Activated naive CD8-positive, alpha-beta T cell treated with anti-CD3 and anti-CD28 coated beads, Interleukin-2, amount 50 U/mL, for 24 hours (primary cell): ENCODE measurements around the gene GIMAP2.
"Not testable (repeated sequence)": the region's sequence is repeated elsewhere in the genome, so short reads cannot be mapped to it uniquely, and the experiment has no call there.

Experiments used
- ATAC-seq: fragments of 150-1000 bp; cut with Tn5 transposase; one replicate; pipeline ENCODE4 v1.10.0; 2021
- DNase-seq: peaks from one replicate; pipeline ENCODE4 v3.0.0; 2021
- H3K27ac Mint-ChIP-seq: one replicate; pipeline ENCODE4 v1.8.0; 2021; ENCODE audit warnings: mild to moderate bottlenecking, mixed read lengths
- H3K27me3 Mint-ChIP-seq: one replicate; pipeline ENCODE4 v1.8.0; 2021; ENCODE audit warnings: mixed read lengths
- H3K36me3 Mint-ChIP-seq: one replicate; pipeline ENCODE4 v1.8.0; 2021; ENCODE audit warnings: low read depth, mixed read lengths
- H3K4me1 Mint-ChIP-seq: one replicate; pipeline ENCODE4 v1.8.0; 2021; ENCODE audit warnings: mixed read lengths
- H3K4me3 Mint-ChIP-seq: one replicate; pipeline ENCODE4 v1.8.0; 2021; ENCODE audit warnings: mild to moderate bottlenecking, moderate library complexity, mixed read lengths
- H3K9me3 Mint-ChIP-seq: one replicate; pipeline ENCODE4 v1.8.0; 2021; ENCODE audit warnings: mixed read lengths

GIMAP2 gene

DNA sequence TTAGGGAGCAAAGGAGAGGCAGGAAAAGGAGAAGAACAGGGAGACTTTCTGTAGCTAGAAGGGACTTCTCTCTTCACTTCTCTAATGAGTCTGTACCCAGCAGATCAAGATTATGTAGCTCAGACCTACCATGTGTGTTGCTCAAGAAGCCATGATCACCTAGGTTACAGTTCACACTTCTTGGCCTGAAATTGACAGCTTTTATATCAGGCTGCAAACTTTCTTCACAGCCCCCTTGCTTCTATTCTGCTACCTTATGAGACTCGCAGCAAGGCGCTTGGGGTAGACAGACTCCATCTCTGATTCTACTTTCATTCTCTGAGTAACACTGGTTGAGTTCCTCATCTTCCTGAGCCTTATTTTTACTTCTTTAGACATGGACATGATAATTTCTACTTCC lies 19.6 kb upstream of the GIMAP2 start:
- no peaks in the 10 kb centered on the region for H3K27me3 Mint-ChIP-seq
- peaks cover 8% of the 10 kb centered on the region for H3K9me3 Mint-ChIP-seq
- DNase-seq (no peak), ATAC-seq (no peak)
- H3K27ac Mint-ChIP-seq, result peak overlapping the region; percentile 99
- peaks cover 12% of the 10 kb centered on the region for H3K36me3 Mint-ChIP-seq
- H3K4me3 Mint-ChIP-seq, result peak overlapping the region; percentile 66
- peaks cover 93% of the 10 kb centered on the region for H3K4me1 Mint-ChIP-seq

DNA sequence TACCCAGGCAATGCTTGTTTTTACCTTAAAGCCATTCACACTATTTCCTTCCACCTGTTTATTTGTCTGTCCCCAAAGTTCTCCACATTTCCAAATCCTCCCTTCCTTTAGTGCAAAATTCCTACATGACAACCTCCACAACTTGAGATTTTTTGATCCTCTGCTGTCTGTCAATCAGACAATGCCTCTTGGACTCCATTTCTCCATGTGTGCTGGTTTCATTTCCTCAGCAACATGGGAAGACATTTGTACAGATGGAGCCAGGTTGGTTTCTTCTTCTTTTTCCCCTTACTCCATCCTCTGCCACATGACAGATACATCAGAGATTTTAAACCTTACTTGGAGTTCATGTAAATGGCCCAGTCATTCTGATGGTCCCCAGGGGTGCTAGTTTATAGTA lies 19.1 kb upstream of the GIMAP2 start:
- peaks cover 8% of the 10 kb centered on the region for H3K9me3 Mint-ChIP-seq
- no peak for ATAC-seq
- DNase-seq, result no peak
- peak overlapping the region; percentile 99 for H3K27ac Mint-ChIP-seq
- peaks cover 93% of the 10 kb centered on the region for H3K4me1 Mint-ChIP-seq
- H3K36me3 Mint-ChIP-seq, result peaks cover 12% of the 10 kb centered on the region
- peak overlapping the region; percentile 66 for H3K4me3 Mint-ChIP-seq
- H3K27me3 Mint-ChIP-seq, result no peaks in the 10 kb centered on the region

DNA sequence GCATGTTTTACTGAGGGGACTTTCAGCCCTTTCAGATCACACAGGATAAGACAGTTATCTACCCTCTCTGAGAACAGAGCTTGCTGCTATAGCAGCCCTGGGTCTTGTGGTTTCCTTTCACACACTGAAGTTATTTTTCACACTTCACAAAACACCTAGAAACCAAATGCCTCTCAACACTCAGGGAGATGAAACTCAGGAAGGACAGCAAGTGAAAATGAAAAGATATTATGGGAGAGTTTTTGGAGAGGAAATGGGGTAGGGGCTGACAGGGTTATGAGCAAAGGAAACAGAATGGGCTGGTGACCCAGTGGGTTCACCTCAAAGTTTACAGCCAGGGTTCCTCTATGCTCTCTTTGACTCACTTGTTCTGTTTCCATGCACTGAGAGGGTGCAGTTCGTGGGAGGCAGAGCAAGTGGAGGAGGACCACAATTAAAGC lies 17.0 kb upstream of the GIMAP2 start:
- H3K27ac Mint-ChIP-seq, result peak overlapping the region; percentile 99
- ATAC-seq, result peak; percentile 83
- peaks cover 85% of the 10 kb centered on the region for H3K4me1 Mint-ChIP-seq
- no peaks in the 10 kb centered on the region for H3K27me3 Mint-ChIP-seq
- DNase-seq, result peak; percentile 62
- H3K36me3 Mint-ChIP-seq, result peaks cover 24% of the 10 kb centered on the region
- peaks cover 18% of the 10 kb centered on the region for H3K9me3 Mint-ChIP-seq
- peak overlapping the region; percentile 56 for H3K4me3 Mint-ChIP-seq

DNA sequence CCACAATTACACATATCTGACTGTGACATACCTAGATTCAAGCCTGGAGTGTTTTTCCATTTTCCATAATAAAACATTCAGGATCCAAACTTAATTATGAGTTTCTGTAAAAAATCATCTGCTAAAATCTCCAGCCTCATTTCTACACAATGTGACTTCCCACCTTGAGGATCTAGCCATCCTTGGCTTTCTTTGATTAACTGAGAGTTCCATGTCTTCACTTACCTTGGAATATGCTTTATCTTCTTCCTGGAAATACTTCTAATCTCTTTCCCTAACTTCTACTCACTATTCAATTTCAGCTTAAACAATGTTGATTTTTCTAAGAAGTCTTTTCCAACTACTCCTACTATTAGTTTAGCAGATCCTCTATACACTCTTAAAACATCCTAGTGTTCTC lies 16.5 kb upstream of the GIMAP2 start:
- Mint-ChIP-seq H3K4me3 (peak overlapping the region; percentile 16), H3K4me1 (peaks cover 80% of the 10 kb centered on the region), H3K27me3 (no peaks in the 10 kb centered on the region), H3K27ac (peak overlapping the region; percentile 99), H3K9me3 (peaks cover 18% of the 10 kb centered on the region), H3K36me3 (peaks cover 27% of the 10 kb centered on the region)
- DNase-seq (no peak), ATAC-seq (no peak)

DNA sequence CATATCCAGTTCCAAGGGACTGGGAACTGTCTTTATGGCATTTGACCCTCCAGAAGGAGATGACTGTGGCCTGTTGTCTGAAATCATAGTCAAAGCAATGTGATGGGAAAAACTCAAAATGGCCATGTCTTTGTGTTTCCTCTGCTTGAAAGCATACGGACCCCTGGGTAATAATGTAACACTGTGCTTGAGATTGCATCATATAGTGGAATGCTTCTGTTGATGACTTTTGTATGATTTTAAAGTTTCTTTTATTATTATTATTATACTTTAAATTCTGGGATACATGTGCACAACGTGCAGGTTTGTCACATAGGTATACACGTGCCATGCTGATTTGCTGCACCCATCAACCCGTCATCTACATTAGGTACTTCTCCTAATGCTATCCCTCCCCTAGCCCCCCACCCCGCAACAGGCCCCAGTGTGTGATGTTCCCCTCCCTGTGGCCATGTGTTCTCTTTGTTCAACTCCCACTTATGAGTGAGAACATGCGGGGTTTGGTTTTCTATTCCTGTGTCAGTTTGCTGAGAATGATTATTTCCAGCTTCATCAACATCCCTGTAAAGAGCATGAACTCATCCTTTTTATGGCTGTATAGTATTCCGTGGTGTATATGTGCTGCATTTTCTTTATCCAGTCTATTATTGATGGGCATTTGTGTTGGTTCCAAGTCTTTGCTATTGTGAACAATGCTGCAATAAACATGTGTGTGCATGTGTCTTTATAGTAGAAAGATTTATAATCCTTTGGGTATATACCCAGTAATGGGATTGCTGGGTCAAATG lies 13.5 kb upstream of the GIMAP2 start:
- Mint-ChIP-seq H3K9me3 (peaks cover 22% of the 10 kb centered on the region), H3K36me3 (peaks cover 23% of the 10 kb centered on the region), H3K4me1 (peaks cover 73% of the 10 kb centered on the region), H3K27ac (peak overlapping the region; percentile 22)
- ATAC-seq, H3K27me3 Mint-ChIP-seq, DNase-seq, H3K4me3 Mint-ChIP-seq: not testable (repeated sequence)

DNA sequence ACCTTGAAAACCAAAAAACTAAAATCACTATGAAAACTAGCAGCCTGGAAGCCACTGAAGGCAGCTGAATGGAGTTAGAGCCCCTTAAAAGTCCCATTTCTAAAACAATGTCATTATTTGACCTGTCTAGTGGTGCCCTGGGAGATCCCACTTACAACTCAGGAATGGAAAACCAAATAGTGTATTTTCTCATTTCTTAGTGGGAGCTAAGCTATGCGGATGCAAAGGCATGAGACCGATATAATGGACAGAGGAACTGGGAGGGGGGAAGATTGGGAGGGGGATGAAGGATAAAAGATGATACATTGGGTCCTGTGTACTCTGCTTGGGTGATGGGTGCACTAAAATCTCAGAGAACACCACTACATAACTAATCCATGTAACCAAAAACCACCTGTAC lies 9.8 kb upstream of the GIMAP2 start:
- peaks cover 66% of the 10 kb centered on the region for H3K4me1 Mint-ChIP-seq
- H3K9me3 Mint-ChIP-seq, result peaks cover 19% of the 10 kb centered on the region

DNA sequence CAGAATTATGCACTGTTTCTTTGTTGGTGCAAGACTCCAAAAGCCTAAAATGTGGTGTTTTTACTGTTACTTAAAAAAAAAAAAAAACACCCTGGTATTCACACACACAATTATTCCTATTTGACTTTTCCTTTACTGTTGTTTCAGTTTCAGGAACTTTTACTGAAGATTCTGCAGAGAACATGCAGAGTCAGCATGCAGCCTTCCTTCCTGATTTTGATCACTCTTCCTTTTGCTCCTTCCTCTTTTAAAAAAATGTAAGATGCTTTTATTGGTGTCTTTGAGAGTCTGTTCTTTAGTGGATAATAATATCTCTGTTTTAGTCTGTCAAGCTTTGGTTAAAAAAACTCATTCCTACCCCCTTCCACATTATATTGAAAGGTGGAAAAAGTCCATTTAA lies 9.2 kb upstream of the GIMAP2 start:
- H3K9me3 Mint-ChIP-seq, result peaks cover 19% of the 10 kb centered on the region
- H3K36me3 Mint-ChIP-seq, result peaks cover 26% of the 10 kb centered on the region
- H3K27me3 Mint-ChIP-seq, DNase-seq, ATAC-seq: not testable (repeated sequence)
- peak overlapping the region; percentile 44 for H3K4me3 Mint-ChIP-seq
- peak overlapping the region; percentile 76 for H3K27ac Mint-ChIP-seq
- H3K4me1 Mint-ChIP-seq, result peaks cover 66% of the 10 kb centered on the region

More for the DNA sequence above, 9.8 kb upstream of the GIMAP2 start:
- Mint-ChIP-seq H3K27ac (peak overlapping the region; percentile 32), H3K4me3 (no peak overlapping the region), H3K36me3 (peaks cover 24% of the 10 kb centered on the region), H3K27me3 (no peaks in the 10 kb centered on the region)
- DNase-seq, result no peak
- no peak for ATAC-seq

DNA sequence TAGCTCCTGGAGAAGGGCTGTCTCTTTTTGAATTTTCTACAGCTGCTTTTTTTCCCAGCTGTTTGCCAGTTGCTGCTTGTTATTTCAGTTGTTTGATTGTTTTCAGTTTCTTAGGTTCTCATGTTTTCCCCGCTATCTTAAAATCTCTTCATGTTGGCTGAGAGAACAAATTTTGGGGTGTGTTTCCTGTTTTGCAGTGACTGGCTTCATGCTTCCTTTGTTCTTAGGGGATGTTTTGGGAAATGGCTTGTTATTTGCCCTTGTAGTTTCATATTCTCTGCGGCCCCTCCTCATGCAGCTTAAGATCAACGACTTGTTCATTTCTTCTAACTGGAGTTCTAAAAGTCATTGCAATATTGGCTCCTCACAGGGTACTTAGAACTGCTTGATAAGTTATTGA lies 8.7 kb upstream of the GIMAP2 start:
- Mint-ChIP-seq H3K36me3 (peaks cover 29% of the 10 kb centered on the region), H3K9me3 (peaks cover 19% of the 10 kb centered on the region), H3K4me1 (peaks cover 68% of the 10 kb centered on the region), H3K4me3 (peak overlapping the region; percentile 44), H3K27ac (peak overlapping the region; percentile 76)
- H3K27me3 Mint-ChIP-seq, DNase-seq: not testable (repeated sequence)
- peak; percentile 20 for ATAC-seq

DNA sequence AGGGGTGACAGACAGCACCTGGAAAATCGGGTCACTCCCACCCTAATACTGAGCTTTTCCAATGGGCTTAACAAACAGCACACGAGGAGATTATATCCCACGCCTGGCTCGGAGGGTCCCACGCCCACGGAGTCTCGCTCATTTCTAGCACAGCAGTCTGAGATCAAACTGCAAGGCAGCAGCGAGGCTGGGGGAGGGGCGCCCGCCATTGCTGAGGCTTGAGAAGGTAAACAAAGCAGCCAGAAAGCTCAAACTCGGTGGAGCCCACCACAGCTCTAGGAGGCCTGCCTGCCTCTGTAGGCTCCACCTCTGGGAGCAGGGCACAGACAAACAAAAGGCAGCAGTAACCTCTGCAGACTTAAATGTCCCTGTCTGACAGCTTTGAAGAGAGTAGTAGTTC lies 6.9 kb upstream of the GIMAP2 start:
- Mint-ChIP-seq H3K4me3 (peak overlapping the region; percentile 58), H3K9me3 (peaks cover 16% of the 10 kb centered on the region), H3K27ac (peak overlapping the region; percentile 61), H3K36me3 (peaks cover 24% of the 10 kb centered on the region), H3K4me1 (peaks cover 75% of the 10 kb centered on the region)
- not testable (repeated sequence) for H3K27me3 Mint-ChIP-seq, ATAC-seq
- DNase-seq, result peak; percentile 41

DNA sequence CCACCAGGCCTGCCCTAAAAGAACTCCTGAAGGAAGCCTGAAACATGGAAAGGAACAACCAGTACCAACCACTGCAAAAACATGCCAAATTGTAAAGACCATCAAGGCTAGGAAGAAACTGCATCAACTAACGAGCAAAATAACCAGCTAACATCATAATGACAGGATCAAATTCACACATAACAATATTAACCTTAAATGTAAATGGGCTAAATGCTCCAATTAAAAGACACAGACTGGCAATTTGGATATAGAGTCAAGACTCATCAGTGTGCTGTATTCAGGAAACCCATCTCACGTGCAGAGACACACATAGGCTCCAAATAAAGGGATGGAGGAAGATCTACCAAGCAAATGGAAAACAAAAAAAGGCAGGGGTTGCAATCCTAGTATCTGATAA lies 5.1 kb upstream of the GIMAP2 start:
- H3K27ac Mint-ChIP-seq, H3K27me3 Mint-ChIP-seq, ATAC-seq, H3K4me3 Mint-ChIP-seq, DNase-seq: not testable (repeated sequence)
- Mint-ChIP-seq H3K36me3 (peaks cover 21% of the 10 kb centered on the region), H3K9me3 (peaks cover 13% of the 10 kb centered on the region), H3K4me1 (peaks cover 85% of the 10 kb centered on the region)

DNA sequence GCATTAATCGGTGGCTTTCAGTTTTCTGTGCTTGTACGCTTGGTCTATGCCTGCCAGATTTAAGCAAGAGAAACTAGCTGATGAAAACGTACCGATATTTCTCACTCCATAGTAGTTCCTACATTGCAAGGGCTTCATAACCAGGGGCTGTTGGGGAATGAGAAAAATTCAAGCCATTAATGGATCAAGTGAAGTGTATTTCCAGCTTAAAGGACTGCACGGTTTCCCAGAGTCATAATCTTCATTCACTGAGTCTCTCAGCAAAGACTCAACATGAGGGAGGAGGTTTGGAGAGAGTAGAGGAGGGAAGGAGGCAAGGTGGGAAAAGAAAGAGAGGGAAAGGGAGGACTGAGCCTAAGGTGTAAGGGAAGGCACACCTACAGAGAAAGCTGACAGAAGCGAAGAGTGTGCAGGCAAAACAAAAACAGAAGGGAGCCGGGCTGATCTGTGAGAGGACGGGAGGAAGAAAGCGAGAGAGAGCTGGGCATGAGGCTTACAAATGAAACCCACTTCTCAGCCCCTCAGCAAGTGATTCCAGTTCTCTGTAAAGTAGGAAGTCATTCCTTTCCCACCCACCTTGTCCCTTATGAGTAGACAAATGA lies 625 bp downstream of the GIMAP2 start:
- Mint-ChIP-seq H3K9me3 (peaks cover 27% of the 10 kb centered on the region), H3K4me3 (peak overlapping the region; percentile 94), H3K27ac (peak overlapping the region; percentile 98), H3K27me3 (no peaks in the 10 kb centered on the region), H3K4me1 (peaks cover 72% of the 10 kb centered on the region), H3K36me3 (peaks cover 54% of the 10 kb centered on the region)
- DNase-seq, result no peak
- no peak for ATAC-seq

DNA sequence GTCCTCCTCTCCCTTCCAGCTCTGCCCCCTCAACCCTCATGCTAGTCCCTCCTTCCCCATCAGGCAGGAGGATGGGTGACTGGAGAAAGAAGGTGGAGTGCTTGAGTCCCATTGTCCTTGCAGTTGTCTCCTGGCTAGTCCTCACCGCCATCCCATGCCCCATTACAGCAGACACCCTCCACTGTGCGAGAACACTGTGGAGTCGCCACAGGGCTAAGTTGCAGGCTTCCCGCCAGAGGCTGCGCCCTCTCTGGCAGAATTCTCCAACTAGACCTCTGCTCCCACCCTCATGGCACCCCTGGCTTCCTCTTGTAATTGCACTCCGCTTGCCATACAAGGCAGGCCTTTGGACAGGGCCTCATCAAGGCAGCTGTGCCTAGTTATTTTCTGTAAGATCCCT lies 3.1 kb downstream of the GIMAP2 start:
- peak overlapping the region; percentile 98 for H3K27ac Mint-ChIP-seq
- peaks cover 67% of the 10 kb centered on the region for H3K36me3 Mint-ChIP-seq
- H3K9me3 Mint-ChIP-seq, result peaks cover 37% of the 10 kb centered on the region
- H3K4me3 Mint-ChIP-seq, result peak overlapping the region; percentile 94
- DNase-seq (no peak), ATAC-seq (no peak)
- no peaks in the 10 kb centered on the region for H3K27me3 Mint-ChIP-seq
- peaks cover 54% of the 10 kb centered on the region for H3K4me1 Mint-ChIP-seq

DNA sequence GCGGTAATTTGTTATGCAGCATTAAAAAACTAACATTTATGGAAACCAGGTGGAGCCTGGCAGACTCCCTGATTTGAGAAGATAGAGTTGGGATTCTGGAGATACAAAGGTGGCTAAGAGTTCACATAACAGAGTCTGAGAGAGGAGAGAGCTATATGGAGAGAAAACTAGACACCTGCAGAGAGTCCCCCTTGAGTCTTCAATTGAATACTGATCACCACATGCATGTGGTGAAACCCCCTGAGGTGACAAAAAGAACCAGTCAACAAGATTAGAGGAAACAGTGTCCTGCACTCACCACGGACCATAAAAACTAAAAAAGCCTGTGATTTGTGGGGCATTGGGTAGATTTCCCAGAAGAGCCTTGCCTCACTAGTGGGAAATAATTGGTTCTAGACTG lies 10.1 kb downstream of the GIMAP2 start:
- no peak overlapping the region for H3K4me3 Mint-ChIP-seq
- H3K27me3 Mint-ChIP-seq, result no peaks in the 10 kb centered on the region
- ATAC-seq (no peak), DNase-seq (no peak)
- peaks cover 80% of the 10 kb centered on the region for H3K9me3 Mint-ChIP-seq
- no peak overlapping the region for H3K27ac Mint-ChIP-seq
- H3K4me1 Mint-ChIP-seq, result peaks cover 4% of the 10 kb centered on the region
- H3K36me3 Mint-ChIP-seq, result peaks cover 54% of the 10 kb centered on the region

DNA sequence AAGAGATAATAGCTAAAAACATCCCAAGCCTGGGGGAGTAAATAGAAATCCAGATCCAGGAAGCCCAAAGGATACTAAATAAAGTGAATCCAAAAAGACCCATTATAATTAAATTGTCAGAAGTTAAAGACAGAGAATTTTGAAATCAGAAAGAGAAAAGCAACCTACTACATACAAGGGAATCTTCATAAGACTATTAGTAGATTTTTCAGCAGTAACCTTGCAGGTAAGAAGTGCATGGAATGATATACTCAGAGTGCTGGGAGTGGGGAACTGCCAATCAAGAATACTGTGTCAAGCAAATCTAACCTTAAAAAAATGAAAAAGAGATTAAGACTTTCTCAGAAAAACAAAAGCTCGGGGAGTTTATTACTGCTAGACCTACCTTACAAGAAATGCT lies 17.7 kb downstream of the GIMAP2 start:
- no peak for ATAC-seq
- Mint-ChIP-seq H3K4me3 (no peak overlapping the region), H3K9me3 (peaks cover 72% of the 10 kb centered on the region), H3K36me3 (peaks cover 46% of the 10 kb centered on the region), H3K4me1 (peaks cover 7% of the 10 kb centered on the region), H3K27ac (no peak overlapping the region), H3K27me3 (no peaks in the 10 kb centered on the region)
- DNase-seq, result no peak

DNA sequence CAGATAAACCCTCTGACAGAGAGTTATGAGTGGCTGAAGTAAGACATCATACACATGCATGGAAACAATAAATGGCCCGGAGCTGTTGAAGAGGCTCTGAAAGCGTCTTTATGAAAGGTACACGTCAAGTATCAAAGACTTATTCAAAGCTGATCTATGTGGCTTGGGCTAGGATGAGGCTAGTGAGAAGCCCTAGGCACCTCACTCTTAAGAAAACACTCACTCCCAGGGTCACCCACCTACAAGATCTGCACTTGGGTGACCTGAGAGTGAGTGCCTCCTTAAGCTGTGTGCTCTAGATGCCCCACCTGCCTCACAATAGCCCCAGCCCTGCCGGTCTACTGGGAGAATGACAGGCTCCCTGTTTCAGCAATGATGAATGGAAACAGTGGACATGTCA lies 29.8 kb downstream of the GIMAP2 start:
- ATAC-seq (peak; percentile 51), DNase-seq (peak; percentile 25)
- peaks cover 14% of the 10 kb centered on the region for H3K9me3 Mint-ChIP-seq
- peaks cover 32% of the 10 kb centered on the region for H3K36me3 Mint-ChIP-seq
- peaks cover 56% of the 10 kb centered on the region for H3K4me1 Mint-ChIP-seq
- peak overlapping the region; percentile 90 for H3K27ac Mint-ChIP-seq
- no peaks in the 10 kb centered on the region for H3K27me3 Mint-ChIP-seq
- H3K4me3 Mint-ChIP-seq, result peak overlapping the region; percentile 95
